Psoas muscle (tissue), 8 donors: Measurements from ENCODE around the gene ZNF598. TPM values are rescaled to one million over a fixed set of nuclear protein-coding genes. Genes with fewer than 3 reads are reported as not detected.
A peak's percentile ranks its signal among the peaks of the same experiment; 100 is the strongest.

ENCODE experiments used
- ATAC-seq, 4 donors: fragments of 200-7000 bp; cut with Tn5 transposase; one replicate each; pipeline ENCODE4 v1.9.1; 2020; ENCODE audit warnings: moderate library complexity in 3 of 4, mild to moderate bottlenecking in 2 of 4
- DNase-seq, 2 donors: peaks; one replicate each; pipeline ENCODE4 v3.0.0-alpha.2; 2020
- H3K27ac ChIP-seq: fragments of 200-600 bp; one replicate; pipeline ENCODE4 v1.8.0; 2022
- H3K27me3 ChIP-seq, 3 donors: fragments of 200-600 bp in 1 of 3; one replicate each; pipeline versions ENCODE4 v1.6.1 to v1.8.0; 2013 to 2022; ENCODE audit warnings: low read length in 2 of 3, mild to moderate bottlenecking in 2 of 3, moderate library complexity in 1 of 3; ENCODE audit not compliant: insufficient read depth in 3 of 3
- H3K36me3 ChIP-seq, 2 donors: fragments of 200-600 bp in 1 of 2; one replicate each; pipeline versions ENCODE4 v1.6.1 to v1.8.0; 2013 to 2022; ENCODE audit warnings: low read depth in 1 of 2, mild to moderate bottlenecking in 1 of 2, moderate library complexity in 1 of 2; ENCODE audit not compliant: insufficient read depth in 1 of 2
- H3K4me1 ChIP-seq: fragments of 200-600 bp; one replicate; pipeline ENCODE4 v1.8.0; 2022
- H3K4me3 ChIP-seq: fragments of 200-600 bp; one replicate; pipeline ENCODE4 v1.8.0; 2022; ENCODE audit warnings: mild to moderate bottlenecking
- H3K9me3 ChIP-seq: fragments of 200-600 bp; one replicate; pipeline ENCODE4 v1.8.0; 2022
- WGBS, 3 donors: extraction: QIAGEN DNeasy Blood & Tissue Kit; methylation state at CpG; one replicate each; pipeline versions ENCODE4 v1.1.6 to v1.1.7; 2013; 5-methylcytosine and 5-hydroxymethylcytosine counted together
- intact Hi-C, 2 donors: fragments of 100-400 bp; cut with DNase I; formaldehyde crosslinking; loops; one replicate each; pipeline versions ENCODE4 v1.11.0 to v1.14.2; 2022
- polyA plus RNA-seq, 3 donors: library from polyadenylated mRNA; stranded (reverse); fragments of 200-250 nt; gene quantifications; one replicate each; pipeline ENCODE4 v1.2.3, GENCODE V29; 2013
- total RNA-seq, 4 donors: library from RNA; stranded (reverse); fragmentation: NEBNext Ultra II Directional in 2 of 4; extraction: Animal tissue kit (Norgen Biotek cat#: 25700) in 2 of 4; gene quantifications; one replicate each; pipeline versions ENCODE4 v1.2.1 to v1.2.4, GENCODE V29; 2021 to 2023
- TF ChIP-seq, protein P1 (sequence below): fragments of 200-600 bp; IDR thresholded peaks from one replicate; pipeline ENCODE4 v1.8.0; 2022; ENCODE audit warnings: antibody characterized with exemption
- donor health status: healthy with polysubstance abuse.
- donor health status: DM: no; HTN: no; CAD: no; lungs with moderate emphysema.
- donor health status: Bipolar disorder and iron deficiency.
- donor health status: healthy.
- donor health status: DM: yes; HTN: yes; CAD: no.
- donor health status: DM: no; HTN: no; CAD: no.
- donor health status: DM: no; HTN: no; CAD: no.
- donor health status: DM: yes; HTN: yes; CAD: no.

The ZNF598 gene
- total and polyA plus RNA-seq, 7 donors: 27.4 to 58.8 (median 46.0) TPM

DNA sequence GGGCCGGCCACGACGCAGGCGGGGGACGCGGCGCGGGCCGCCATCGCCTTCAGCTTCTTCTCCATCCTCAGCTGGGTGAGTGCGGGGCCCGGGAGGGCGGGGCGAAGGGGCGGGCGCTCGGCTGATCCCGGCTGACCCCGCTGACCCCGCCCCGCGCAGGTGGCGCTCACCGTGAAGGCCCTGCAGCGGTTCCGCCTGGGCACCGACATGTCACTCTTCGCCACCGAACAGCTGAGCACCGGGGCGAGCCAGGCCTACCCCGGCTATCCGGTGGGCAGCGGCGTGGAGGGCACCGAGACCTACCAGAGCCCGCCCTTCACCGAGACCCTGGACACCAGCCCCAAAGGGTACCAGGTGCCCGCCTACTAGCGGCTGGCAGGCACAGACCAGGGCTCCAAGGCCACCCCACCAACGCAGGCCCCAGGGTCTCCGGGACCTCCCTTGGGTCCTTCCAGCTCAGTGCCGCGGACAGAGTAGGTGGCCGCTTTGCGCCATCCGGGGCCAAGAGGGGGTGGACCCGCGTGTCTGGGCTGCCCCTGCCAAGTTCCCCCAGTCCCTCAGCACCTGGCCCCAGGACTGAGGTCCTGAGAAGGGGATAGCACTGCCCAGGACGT is 16.8 kb downstream of the ZNF598 start:
- H3K4me3 ChIP-seq: peak overlapping the region; percentile 62
- intact Hi-C loops: no loop called here
- H3K4me1 ChIP-seq: peaks cover 22% of the 10 kb centered on the region
- peak; percentile 1 to 7 (median 2) for ATAC-seq
- TF ChIP-seq, protein P1, sequence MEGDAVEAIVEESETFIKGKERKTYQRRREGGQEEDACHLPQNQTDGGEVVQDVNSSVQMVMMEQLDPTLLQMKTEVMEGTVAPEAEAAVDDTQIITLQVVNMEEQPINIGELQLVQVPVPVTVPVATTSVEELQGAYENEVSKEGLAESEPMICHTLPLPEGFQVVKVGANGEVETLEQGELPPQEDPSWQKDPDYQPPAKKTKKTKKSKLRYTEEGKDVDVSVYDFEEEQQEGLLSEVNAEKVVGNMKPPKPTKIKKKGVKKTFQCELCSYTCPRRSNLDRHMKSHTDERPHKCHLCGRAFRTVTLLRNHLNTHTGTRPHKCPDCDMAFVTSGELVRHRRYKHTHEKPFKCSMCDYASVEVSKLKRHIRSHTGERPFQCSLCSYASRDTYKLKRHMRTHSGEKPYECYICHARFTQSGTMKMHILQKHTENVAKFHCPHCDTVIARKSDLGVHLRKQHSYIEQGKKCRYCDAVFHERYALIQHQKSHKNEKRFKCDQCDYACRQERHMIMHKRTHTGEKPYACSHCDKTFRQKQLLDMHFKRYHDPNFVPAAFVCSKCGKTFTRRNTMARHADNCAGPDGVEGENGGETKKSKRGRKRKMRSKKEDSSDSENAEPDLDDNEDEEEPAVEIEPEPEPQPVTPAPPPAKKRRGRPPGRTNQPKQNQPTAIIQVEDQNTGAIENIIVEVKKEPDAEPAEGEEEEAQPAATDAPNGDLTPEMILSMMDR: no peak
- H3K36me3 ChIP-seq: peaks cover 3 to 6% of the 10 kb centered on the region in 2 donors
- peaks cover 0 to 34% (median 20%) of the 10 kb centered on the region in 3 donors for H3K27me3 ChIP-seq
- DNase-seq: peak in 1 of 2 donors; percentile 33
- H3K9me3 ChIP-seq: no peaks in the 10 kb centered on the region
- no peak overlapping the region for H3K27ac ChIP-seq
- WGBS, 3 donors: 39 to 44% (median 43%) methylated on average over 43 to 50 of the region's 50 CpGs

DNA sequence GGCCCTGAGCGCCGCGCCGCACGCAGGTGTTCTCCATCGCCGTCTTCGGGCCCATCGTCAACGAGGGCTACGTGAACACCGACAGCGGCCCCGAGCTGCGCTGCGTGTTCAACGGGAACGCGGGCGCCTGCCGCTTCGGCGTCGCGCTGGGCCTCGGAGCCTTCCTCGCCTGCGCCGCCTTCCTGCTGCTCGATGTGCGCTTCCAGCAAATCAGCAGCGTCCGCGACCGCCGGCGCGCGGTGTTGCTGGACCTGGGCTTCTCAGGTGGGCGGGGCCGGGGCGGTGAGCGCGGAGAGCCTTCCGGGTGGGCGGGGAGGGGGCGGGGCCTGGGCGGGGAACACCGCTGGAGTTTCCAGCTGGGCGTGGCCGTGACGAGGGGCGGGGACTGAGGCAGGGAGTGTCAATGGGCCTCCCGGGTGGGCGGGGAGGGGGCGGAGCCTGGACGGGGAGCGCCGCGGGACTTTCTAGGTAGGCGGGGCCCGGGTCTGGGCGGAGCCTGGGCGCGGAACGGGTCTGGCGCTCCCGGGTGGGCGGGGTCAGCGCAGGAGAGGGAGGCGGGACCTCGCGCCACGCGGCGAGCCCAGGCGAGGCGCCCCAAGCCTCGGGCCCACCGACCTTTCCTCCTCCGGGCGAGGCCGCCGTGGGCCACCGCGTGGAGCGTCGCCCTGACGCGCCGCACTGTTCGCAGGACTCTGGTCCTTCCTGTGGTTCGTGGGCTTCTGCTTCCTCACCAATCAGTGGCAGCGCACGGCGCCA is 17.5 kb downstream of the ZNF598 start:
- H3K9me3 ChIP-seq: no peaks in the 10 kb centered on the region
- TF ChIP-seq, protein P1: no peak
- H3K36me3 ChIP-seq: peaks cover 2 to 7% of the 10 kb centered on the region in 2 donors
- peaks cover 0 to 34% (median 20%) of the 10 kb centered on the region in 3 donors for H3K27me3 ChIP-seq
- no peak overlapping the region for H3K27ac ChIP-seq
- H3K4me3 ChIP-seq: peak overlapping the region; percentile 62
- peaks cover 17% of the 10 kb centered on the region for H3K4me1 ChIP-seq
- intact Hi-C loops: no loop called here
- WGBS, 3 donors: 3 to 4% (median 4%) methylated on average over 39 to 96 of the region's 96 CpGs
- peak; percentile 92 to 94 (median 92) for ATAC-seq
- DNase-seq: peak; percentile 96 to 98

DNA sequence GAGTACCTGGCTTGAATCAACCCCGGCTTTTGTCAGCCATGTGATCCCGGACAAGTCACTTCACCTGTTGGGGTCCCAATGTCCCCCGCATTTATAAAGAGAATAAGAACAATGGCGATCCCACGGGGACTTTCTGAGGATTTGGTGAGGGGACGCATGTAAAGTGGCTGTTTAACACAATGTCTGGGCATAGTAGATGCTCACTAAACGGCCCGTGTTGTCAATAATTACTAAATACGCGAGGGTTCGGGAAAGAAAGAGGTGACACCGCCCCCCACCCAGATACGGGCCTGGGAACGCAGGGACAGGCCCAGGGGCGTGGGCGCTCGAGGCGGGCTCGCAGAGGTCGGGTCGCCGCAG is 18.1 kb downstream of the ZNF598 start:
- Histone ChIP-seq H3K27me3 (peaks cover 0 to 34% (median 20%) of the 10 kb centered on the region in 3 donors), H3K9me3 (no peaks in the 10 kb centered on the region), H3K4me1 (peaks cover 13% of the 10 kb centered on the region), H3K4me3 (peak overlapping the region; percentile 62), H3K27ac (no peak overlapping the region), H3K36me3 (peaks cover 0 to 8% of the 10 kb centered on the region in 2 donors)
- peak in 1 of 2 donors; percentile 10 for DNase-seq
- 16 to 19% (median 18%) methylated on average over 20 to 22 of the region's 22 CpGs for WGBS, 3 donors
- TF ChIP-seq, protein P1: no peak
- ATAC-seq: no peak
- intact Hi-C loops: no loop called here

DNA sequence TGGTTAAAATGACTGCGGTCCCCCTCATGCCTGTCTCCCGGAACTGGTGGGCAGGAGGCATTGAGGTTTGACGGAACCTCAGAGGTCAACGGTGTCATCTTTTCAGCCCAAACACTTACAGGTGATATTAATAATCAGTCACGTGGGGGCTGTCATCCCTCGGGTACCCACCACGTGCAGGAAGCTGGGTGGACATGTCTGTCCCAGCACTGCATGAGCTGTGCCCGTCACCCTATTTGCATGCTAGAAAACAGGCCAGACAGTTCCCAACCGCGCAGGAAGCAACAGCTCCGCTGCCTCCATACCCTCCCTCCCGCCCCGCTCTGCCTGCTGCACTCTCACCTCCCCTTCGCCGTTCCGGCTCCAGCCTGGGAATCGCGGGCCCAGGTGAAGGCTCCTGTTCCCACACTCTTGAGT is 18.5 kb downstream of the ZNF598 start:
- Histone ChIP-seq H3K9me3 (no peaks in the 10 kb centered on the region), H3K4me3 (peak overlapping the region; percentile 7), H3K27me3 (peaks cover 0 to 34% (median 20%) of the 10 kb centered on the region in 3 donors), H3K4me1 (peaks cover 13% of the 10 kb centered on the region), H3K36me3 (peaks cover 0 to 12% of the 10 kb centered on the region in 2 donors), H3K27ac (no peak overlapping the region)
- intact Hi-C loops: no loop called here
- 15 to 18% (median 18%) methylated on average over 17 to 18 of the region's 18 CpGs for WGBS, 3 donors
- no peak for DNase-seq
- ATAC-seq: peak in 1 of 4 donors; percentile 7
- TF ChIP-seq, protein P1: no peak
